ENCODE data around the gene TUBB.
A peak's percentile ranks its signal among the peaks of the same experiment; 100 is the strongest.

DNA sequence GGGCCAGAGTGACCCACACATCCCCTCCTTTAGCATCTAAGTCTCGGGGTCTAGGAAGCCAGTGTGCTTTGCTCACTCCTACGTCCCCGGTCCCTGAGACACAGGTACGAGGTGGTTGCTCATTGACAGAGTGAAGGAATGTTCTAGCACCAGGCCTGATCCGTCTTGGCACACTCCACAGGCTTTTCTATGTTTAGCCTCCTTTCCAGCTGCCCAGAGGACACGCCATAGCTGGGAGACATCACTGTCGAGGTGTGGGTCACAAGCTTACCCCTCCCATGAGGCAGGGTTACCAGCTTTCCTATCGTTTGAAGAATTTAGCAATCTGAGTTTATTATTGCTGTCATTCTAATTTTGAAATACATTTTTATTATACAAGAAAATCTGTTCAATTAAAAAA is 54.5 kb downstream of the TUBB start:
- TF ChIP-seq, protein P1, sequence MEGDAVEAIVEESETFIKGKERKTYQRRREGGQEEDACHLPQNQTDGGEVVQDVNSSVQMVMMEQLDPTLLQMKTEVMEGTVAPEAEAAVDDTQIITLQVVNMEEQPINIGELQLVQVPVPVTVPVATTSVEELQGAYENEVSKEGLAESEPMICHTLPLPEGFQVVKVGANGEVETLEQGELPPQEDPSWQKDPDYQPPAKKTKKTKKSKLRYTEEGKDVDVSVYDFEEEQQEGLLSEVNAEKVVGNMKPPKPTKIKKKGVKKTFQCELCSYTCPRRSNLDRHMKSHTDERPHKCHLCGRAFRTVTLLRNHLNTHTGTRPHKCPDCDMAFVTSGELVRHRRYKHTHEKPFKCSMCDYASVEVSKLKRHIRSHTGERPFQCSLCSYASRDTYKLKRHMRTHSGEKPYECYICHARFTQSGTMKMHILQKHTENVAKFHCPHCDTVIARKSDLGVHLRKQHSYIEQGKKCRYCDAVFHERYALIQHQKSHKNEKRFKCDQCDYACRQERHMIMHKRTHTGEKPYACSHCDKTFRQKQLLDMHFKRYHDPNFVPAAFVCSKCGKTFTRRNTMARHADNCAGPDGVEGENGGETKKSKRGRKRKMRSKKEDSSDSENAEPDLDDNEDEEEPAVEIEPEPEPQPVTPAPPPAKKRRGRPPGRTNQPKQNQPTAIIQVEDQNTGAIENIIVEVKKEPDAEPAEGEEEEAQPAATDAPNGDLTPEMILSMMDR (IDR thresholded peaks at IDR 0.05), result no peak
- peak; percentile 17 for TF ChIP-seq POLR2AphosphoS5 (IDR thresholded peaks at IDR 0.05)
- TF ChIP-seq EP300 (IDR thresholded peaks at IDR 0.05), result no peak
